Ramos (cell line): ENCODE results near the gene MAP1S.

Source experiments
- in situ Hi-C: fragments of 300-500 bp; cut with MboI; formaldehyde crosslinking; loops from one replicate; pipeline ENCODE4 v1.14.3; 2022; ENCODE audit warnings: low sequenced_read_pairs; ENCODE audit not compliant: unreplicated experiment

MAP1S gene

GRCh38 chr19:17687857-17688784 lies 31.2 kb upstream of the MAP1S start, which contains the start of gene UNC13A:
TSS of gene UNC13A (minus strand) at chr19:17688354. CDS start at chr19:17688199, 155 bp downstream.
- in situ Hi-C loops, result no loop called here

DNA sequence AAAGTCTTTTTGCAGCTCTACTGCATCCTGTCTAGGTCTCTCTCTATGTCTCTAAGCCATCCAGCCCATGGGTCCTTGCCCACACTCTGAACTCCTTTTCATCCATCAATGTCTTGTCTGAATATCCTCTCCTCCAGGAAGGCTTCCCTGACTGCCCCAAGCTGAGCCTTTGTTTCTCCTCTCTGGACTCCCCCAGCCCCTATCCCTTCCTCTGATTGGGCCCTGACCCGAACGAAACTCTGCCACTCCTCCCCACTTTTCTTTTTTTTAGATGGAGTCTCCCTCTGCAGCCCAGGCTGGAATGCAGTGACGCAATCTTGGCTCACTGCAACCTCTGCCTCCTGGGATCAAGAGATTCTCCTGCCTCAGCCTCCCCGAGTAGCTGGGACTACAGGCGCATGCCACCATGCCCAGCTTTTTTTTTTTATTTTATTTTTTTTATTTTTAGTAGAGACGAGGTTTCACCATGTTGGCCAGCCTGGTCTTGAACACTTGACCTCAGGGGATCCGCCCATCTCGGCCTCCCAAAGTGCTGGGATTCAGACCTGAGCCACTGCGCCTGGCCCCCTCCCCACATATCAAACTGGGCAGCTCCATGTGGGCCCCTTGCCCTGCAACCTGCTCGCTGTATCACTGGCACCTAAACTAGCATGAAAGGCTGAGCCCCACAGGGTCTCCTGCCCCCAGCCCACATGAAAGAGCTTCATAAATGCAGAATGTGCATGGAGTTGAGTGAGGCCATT lies 30.3 kb upstream of the MAP1S start:
- in situ Hi-C loops, result no loop called here

GRCh38 chr19:17692566-17692965 lies 26.7 kb upstream of the MAP1S start:
- in situ Hi-C loops, result no loop called here

DNA sequence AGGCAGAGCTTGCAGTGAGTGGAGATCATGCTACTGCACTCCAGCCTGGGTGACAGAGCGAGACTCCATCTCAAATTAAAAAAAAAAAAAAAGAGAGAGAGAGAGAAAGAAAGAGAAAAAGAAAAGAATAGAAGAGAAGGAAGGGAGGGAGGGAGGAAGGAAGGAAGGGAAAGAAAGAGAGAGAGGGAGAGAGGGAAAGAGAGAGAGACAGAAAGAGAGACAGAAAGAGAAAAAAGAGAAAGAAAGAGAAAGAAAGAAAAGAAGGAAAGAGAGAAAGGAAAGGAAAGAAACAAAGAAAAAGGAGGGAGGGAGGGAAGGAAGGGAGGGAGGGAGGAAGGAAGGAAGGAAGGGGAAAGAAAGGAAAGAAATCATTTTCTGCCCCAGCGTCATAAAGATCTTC lies 24.1 kb upstream of the MAP1S start:
- in situ Hi-C loops, result no loop called here

DNA sequence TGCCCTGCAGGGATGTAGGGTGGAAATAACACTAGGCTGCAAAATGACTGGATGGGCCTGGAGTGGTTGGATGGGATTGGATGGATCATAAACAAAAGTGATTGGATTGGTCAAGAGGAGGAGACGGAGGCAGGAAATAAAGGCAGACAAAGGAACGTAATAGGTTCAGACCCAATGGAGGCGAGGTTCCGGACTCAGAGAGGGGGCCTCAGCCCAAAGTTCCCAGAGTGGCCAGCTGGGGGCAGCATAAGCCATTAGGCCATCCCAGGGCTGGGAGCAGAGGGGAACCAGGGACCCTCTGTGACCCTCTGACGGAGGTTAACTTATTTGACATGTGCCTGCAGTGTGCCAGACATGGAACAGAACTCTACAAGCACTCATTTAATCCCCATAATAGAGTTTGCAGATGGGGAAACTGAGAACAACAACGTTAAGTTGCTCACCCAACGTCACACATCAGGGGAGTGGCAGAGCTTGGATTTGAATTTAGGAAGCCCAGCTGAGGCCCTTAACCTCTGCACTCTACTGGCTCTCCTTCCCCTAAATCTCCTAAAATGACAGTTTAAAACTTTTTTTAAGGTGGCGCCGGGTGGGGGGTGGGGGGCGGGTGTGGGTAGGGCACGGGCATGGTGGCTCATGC lies 15.3 kb upstream of the MAP1S start:
- in situ Hi-C loops, result loop anchor here (10.0 kb wide), 1 partner anchor 151 kb away; the partner anchor contains the start of gene RPL18A

DNA sequence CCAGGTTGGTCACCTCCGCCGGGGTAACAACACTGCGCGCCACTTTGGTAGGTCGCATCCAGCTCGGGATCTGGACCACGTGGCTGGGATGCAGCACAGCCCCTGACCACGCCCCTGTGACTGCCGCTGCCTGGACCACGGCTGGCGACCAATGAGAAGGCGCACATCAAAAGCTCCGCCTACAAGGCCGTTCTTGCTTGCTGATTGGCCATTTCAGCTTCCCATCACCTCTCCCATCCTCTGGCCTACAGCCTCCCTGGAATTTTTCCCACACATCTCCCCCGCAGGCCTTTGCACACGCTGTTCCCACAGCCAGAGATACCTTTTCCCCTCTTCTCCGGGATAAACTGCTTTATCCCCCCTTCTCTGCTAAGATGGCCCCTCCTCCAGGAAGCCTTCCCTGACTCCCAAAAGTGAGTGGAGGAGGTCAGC lies 12.5 kb upstream of the MAP1S start:
- in situ Hi-C loops, result loop anchor here (10.0 kb wide), 1 partner anchor 148 kb away; the partner anchor contains the start of gene RPL18A

DNA sequence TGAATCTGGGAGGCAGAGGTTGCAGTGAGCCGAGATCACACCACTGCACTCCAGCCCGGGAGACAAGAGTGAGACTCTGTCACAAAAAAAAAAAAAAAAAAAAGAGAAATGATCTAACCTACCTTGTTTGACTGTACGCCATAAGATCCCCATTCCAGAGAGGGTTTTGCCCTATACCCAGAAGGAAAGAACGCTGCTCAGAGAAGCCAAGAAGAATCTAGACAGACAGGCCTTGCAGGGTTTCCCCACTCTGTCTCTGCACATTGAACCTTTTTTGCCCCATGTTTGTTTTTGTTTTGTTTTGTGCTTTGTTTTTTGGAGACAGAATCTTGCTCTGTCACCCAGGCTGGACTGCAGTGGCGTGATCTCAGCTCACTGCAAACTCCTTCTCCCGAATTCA lies 7.4 kb upstream of the MAP1S start:
- in situ Hi-C loops, result no loop called here

DNA sequence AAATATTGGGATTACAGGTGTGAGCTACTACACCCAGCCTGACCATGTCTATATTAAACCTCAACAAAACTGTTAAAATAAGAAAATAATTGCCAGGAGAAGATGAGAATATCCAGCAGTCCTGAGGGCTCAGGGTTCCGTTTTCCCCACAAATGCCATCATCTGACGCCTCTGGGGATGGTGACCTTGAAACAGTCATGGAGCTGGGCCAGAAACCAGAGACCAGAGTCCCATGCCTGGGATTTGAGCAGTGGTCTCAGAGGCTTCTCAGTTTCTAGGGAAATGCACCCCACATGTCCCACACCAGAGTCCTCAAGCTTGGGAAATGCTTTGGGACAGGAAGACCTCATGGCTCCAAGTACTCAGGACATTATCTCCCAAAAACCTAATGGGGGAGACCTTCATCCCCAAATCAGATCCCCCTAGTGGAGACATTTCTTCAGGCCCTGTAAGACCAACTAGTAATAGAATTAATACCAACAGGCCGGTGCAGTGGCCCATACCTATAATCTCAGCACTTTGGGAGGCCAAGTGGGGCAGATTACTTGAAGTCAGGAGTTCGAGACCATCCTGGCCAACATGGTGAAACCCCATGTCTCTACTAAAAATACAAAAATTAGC lies 2.9 kb upstream of the MAP1S start:
- in situ Hi-C loops, result no loop called here

DNA sequence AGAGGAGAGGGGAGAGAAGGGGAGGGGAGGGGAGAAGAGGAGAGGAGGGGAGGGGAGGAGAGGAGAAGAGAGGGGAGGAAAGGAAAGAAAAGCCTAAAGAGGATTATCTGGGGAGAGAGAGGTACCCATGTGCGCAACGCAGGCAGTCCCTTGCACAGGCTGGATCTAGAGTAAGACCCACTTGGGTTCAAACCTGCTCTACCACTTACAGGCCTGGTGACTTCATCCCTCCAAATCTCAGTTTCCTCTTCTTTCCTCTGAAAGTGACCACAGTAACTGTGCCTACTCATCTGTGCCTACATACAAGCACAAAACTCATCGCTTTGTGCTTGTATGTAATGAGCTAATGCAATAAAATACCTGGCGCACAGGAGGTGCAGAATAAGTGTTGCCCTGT lies 732 bp upstream of the MAP1S start:
- in situ Hi-C loops, result no loop called here

- in situ Hi-C loops, result loop anchor here (5.0 kb wide), 1 partner anchor 47 kb away; no protein-coding TSS in a partner anchor
Observed at GRCh38 chr19:17719730-17720400, 585 bp downstream of the MAP1S start.

DNA sequence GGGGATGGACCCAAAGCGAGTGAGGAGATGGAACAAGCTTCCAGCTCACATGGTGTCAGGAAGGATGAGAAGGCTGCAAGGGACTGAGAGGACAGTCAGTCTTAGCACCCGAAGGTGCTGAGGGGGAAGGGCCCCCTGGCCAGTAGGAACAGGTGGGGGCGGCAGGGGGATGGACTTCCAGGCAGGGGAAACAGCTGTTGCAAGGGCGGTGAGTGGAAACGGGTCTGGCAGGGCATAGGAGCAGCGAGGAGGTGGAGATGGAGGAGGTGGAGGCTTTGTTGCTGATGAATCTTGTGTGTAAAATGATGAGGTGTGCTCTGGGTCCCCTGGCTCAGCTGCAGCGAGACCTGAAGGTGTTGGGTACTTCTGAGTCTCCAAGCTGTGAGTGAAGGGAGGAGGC lies 1.2 kb downstream of the MAP1S start:
- in situ Hi-C loops, result loop anchor here (5.0 kb wide), 1 partner anchor 47 kb away; no protein-coding TSS in a partner anchor

DNA sequence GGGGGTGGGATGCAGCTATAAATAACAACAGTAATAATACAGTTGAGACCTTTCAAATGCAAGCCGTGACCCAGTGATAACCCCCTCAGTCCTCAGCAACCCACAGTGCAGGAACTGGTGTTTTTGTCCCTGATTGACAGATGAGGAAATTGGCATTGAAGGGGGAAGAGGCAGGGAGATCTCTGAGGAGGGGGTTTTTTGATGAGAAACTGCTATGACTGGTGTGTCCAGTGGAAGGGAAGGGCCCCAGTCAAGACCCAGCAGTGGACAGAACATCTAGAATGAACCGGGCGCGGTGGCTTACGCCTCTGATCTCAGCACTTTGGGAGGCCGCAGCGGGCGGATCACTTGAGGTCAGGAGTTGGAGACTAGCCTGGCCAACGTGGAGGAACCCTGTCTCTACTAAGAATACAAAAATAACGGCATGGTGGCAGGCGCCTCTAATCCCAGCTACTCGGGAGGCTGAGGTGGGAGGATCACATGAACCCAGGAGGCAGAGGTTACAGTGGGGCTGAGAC lies 1.9 kb downstream of the MAP1S start:
- in situ Hi-C loops, result loop anchor here (5.0 kb wide), 1 partner anchor 46 kb away; no protein-coding TSS in a partner anchor

GRCh38 chr19:17721821-17722220 lies 2.5 kb downstream of the MAP1S start:
- in situ Hi-C loops, result loop anchor here (5.0 kb wide), 1 partner anchor 45 kb away; no protein-coding TSS in a partner anchor

GRCh38 chr19:17722655-17723240 lies 3.5 kb downstream of the MAP1S start:
- in situ Hi-C loops, result loop anchor here (5.0 kb wide), 1 partner anchor 45 kb away; no protein-coding TSS in a partner anchor

DNA sequence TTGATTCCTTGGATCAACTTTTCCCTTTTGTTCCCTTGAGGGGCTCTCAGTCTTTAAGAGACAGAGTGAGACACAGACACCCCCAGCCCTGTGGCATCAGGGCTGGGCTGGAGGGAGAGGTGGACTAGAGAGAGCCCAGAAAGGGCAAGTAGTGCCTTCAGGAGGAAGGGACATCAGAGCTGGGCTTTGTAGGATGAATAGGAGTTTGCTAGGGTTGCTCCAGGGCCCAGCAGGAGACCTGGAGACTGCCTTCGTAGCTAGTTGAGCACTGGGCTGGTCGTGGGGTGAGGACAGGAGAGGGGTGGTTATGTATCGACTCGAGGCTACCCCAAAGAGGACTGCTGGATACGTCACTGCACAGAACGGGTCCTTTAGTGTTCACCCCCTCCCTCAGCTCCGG lies 5.4 kb downstream of the MAP1S start:
- in situ Hi-C loops, result loop anchor here (5.0 kb wide), 1 partner anchor 43 kb away; no protein-coding TSS in a partner anchor

DNA sequence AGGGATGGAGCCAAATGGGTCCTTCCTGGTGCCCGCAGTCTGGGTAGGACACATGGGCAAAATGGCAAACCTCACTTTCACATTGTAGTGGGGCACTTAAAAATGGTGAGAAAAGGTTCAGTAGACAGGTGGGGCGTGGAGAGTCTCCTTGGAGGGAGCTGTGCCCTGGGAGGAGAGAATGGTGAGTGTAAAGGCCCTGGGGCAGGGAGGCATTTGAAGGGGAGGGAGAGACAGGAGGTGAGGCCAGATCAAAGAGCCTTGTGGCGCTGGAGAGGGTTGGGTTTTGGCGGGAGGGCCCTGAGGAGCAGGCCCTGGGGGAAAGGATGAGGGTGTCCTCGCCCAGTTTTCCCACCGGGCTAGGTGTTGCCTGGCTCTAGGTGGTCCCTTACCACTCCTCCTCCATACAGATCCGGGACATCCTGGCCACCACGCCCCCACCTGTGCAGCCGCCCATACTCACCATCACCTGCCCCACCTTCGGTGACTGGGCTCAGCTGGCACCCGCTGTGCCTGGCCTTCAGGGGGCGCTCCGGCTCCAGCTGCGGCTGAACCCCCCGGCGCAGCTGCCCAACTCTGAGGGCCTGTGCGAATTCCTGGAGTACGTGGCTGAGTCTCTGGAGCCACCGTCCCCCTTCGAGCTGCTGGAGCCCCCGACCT lies 6.3 kb downstream of the MAP1S start:
- in situ Hi-C loops, result no loop called here

GRCh38 chr19:17726136-17726741 lies 7.0 kb downstream of the MAP1S start:
- in situ Hi-C loops, result no loop called here
